ENCODE measurements around the gene GSPT1. TPM values are rescaled to one million over a fixed set of nuclear protein-coding genes. Genes with fewer than 3 reads are reported as not detected.

Gene GSPT1
- total and polyA plus RNA-seq, 2 donors, result 46.5 to 47.7 TPM

DNA sequence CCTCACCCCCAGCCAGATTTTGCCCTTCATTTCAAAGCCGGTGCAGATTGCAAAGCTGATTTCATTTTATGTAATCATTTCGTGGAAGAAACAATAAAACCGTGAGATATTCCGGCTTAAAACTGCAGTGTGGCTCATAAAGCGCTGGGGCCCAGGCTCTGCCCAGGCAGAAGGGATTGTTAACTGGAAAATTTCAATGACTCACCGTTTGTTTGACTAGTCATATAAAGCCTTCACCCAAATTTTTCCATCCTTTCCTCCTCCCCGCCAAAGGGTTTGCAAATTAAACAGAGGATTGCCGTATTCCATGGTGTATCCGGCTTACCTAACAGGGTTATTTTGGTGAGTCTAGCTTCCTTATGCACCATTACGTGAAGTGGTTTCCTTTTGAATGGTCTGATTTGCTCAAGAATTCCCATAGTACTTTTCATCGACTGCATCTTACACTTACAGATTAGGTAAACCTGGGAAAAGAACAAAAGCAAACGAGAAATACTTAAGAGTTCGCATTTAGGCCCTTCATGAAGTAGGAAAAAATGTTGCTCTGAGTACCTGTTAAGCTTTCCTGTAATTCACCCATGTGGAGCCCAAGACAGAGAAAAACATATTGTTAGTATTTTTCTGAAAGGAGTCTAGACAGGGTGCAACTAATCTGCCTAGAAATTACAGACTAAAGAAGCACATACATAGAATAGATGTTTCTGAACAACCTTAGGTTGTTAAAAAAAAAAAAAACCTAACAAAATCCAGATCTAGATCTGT lies 949 bp upstream of the GSPT1 start:
- 92% methylated on average over 13 of the region's 13 CpGs for WGBS
- H3K9me3 ChIP-seq (ENCODE audit: control insufficient read depth in 2 of 2, insufficient read depth in 1 of 2, low read length in 1 of 2), result peaks cover 0 to 3% of the 10 kb centered on the region in 2 donors
- peak overlapping the region in 1 of 2 donors; percentile 53 for H3K27ac ChIP-seq (ENCODE audit: low read depth in 1 of 2, low read length in 1 of 2)
- peak overlapping the region; percentile 29 to 94 for H3K4me3 ChIP-seq (ENCODE audit: low read length in 2 of 2)
- H3K4me1 ChIP-seq (ENCODE audit: control insufficient read depth in 2 of 2, insufficient read depth in 2 of 2, low read length in 2 of 2), result peaks cover 11 to 16% of the 10 kb centered on the region in 2 donors
- no peaks in the 10 kb centered on the region for H3K27me3 ChIP-seq (ENCODE audit: control insufficient read depth in 2 of 2, insufficient read depth in 1 of 2, low read length in 1 of 2)
- DNase-seq (ENCODE audit: low read depth in 6 of 9, low spot score in 9 of 9), result no peak
- H3K36me3 ChIP-seq (ENCODE audit: control insufficient read depth in 2 of 2, insufficient read depth in 2 of 2, low read length in 1 of 2), result no peaks in the 10 kb centered on the region

DNA sequence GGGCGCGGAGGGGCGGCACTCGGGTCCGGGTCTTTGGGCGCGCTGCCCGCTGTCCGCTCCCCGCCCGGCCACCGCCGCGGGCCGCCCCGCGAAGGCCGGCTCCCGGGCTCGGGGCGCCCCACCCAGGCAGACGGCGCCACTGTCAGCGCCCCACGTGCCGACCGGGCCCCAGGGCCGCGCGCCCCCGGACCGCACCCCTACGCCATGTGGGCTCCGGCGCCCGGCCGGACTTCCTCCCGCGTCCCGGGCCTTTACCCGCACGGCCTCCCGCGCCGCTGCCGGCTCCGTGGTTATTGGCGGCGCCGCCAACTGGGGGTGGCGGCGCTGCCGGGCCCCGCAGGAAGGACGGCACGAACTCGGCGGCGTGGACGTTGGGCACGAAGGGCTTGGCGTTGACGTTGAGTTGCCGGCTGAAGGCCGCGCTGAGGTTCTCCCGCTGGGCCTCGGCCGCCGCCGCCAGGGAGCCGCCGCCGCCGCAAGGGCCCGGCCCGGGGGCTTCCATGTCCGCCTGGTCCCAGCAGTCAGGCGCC lies 577 bp downstream of the GSPT1 start:
- no peaks in the 10 kb centered on the region for H3K27me3 ChIP-seq (ENCODE audit: control insufficient read depth in 2 of 2, insufficient read depth in 1 of 2, low read length in 1 of 2)
- DNase-seq (ENCODE audit: low read depth in 6 of 9, low spot score in 9 of 9), result peak in 3 of 9 donors; percentile 14 to 23 (median 19)
- peaks cover 12 to 16% of the 10 kb centered on the region in 2 donors for H3K4me1 ChIP-seq (ENCODE audit: control insufficient read depth in 2 of 2, insufficient read depth in 2 of 2, low read length in 2 of 2)

DNA sequence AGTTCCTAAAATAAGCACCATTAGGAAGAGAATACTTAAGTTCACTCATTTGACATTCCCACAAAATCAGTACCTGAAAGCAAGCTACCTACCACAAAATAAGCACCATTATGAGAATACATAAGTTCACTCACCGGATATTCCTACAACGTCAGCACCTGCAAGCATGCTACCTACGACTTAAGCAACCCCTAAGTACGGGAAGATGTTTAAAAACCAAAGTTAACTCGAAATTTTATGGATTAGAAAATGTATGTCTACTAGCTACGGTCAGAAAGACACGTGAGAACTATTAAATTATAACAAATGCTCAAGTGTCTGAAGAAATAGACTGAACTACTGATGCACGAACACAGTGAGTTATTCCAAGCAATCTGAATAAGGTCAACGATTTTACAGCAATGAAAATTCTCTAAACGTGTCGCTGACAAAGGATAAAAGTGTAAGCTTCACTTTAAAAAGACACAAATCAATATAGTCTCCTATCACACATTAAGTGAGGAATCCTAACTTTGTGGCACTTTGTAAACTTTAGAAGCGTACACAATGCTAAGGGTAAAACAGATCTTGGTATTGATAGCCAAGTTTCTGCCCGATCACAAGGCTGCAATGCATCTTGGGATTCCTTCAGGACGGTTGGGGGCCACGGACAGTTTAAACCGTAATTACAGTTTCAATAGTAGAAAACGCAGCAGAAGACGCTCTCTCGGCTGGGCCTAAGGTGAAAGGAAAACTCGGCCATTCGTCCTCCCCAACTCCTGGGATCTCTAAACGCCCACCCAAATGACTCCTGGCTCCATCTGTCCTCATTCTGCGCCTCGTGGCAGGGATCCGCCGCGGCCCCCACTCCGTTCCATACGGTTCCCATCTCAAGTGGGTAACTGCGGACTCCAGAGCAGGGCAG lies 1.3 kb downstream of the GSPT1 start:
- 2% methylated on average over 30 of the region's 30 CpGs for WGBS
- H3K4me1 ChIP-seq (ENCODE audit: control insufficient read depth in 2 of 2, insufficient read depth in 2 of 2, low read length in 2 of 2), result peaks cover 14 to 16% of the 10 kb centered on the region in 2 donors
- peak; percentile 22 to 63 (median 37) for DNase-seq (ENCODE audit: low read depth in 6 of 9, low spot score in 9 of 9)
- peak overlapping the region; percentile 55 to 93 for H3K27ac ChIP-seq (ENCODE audit: low read depth in 1 of 2, low read length in 1 of 2)
- H3K27me3 ChIP-seq (ENCODE audit: control insufficient read depth in 2 of 2, insufficient read depth in 1 of 2, low read length in 1 of 2), result no peaks in the 10 kb centered on the region
- peaks cover 0 to 3% of the 10 kb centered on the region in 2 donors for H3K9me3 ChIP-seq (ENCODE audit: control insufficient read depth in 2 of 2, insufficient read depth in 1 of 2, low read length in 1 of 2)
- H3K36me3 ChIP-seq (ENCODE audit: control insufficient read depth in 2 of 2, insufficient read depth in 2 of 2, low read length in 1 of 2), result peaks cover 0 to 4% of the 10 kb centered on the region in 2 donors
- H3K4me3 ChIP-seq (ENCODE audit: low read length in 2 of 2), result peak overlapping the region; percentile 74 to 94

More for the DNA sequence above, 577 bp downstream of the GSPT1 start:
- under 1% methylated on average over 79 of the region's 79 CpGs for WGBS
- Histone ChIP-seq H3K9me3 (ENCODE audit: control insufficient read depth in 2 of 2, insufficient read depth in 1 of 2, low read length in 1 of 2) (peaks cover 0 to 3% of the 10 kb centered on the region in 2 donors), H3K27ac (ENCODE audit: low read depth in 1 of 2, low read length in 1 of 2) (peak overlapping the region; percentile 55 to 93), H3K36me3 (ENCODE audit: control insufficient read depth in 2 of 2, insufficient read depth in 2 of 2, low read length in 1 of 2) (peaks cover 0 to 2% of the 10 kb centered on the region in 2 donors), H3K4me3 (ENCODE audit: low read length in 2 of 2) (peak overlapping the region; percentile 75 to 94)

DNA sequence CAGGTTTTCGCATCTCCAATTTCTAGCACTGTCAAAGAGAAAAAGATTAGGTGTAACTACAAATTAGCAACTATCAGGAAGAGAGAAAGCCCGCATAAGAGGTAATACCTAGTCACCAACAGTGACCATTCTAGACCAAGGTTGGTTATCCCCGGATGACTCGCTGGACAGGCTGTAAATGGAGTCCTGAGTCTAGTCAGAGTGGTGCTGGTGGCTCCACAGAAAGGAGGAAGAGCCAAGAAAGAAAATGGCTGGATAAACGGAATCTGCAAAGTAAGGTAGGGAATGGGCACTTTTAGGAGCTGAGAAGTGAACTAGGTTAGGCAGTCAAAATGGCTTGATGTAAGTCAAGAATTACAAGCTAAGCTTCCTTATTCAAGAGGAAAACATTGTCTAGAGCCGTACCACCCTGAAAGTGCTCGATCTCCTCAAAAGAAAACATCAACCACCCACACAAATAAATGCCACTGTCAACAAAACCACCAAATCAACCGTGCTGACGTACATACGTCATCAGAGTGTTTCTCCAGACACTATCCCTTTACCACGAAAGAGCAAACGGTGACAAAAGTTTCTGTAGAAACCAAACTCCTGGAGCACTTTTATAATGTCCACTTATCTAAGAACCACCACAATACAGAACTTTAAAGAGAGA lies 2.2 kb downstream of the GSPT1 start:
- peak in 5 of 9 donors; percentile 13 to 43 (median 22) for DNase-seq (ENCODE audit: low read depth in 6 of 9, low spot score in 9 of 9)
- peaks cover 0 to 12% of the 10 kb centered on the region in 2 donors for H3K36me3 ChIP-seq (ENCODE audit: control insufficient read depth in 2 of 2, insufficient read depth in 2 of 2, low read length in 1 of 2)
- H3K4me3 ChIP-seq (ENCODE audit: low read length in 2 of 2), result peak overlapping the region; percentile 74 to 94
- H3K9me3 ChIP-seq (ENCODE audit: control insufficient read depth in 2 of 2, insufficient read depth in 1 of 2, low read length in 1 of 2), result peaks cover 0 to 3% of the 10 kb centered on the region in 2 donors
- whole genome bisulfite sequencing, result 59% methylated on average over 12 of the region's 12 CpGs
- peaks cover 14 to 16% of the 10 kb centered on the region in 2 donors for H3K4me1 ChIP-seq (ENCODE audit: control insufficient read depth in 2 of 2, insufficient read depth in 2 of 2, low read length in 2 of 2)
- H3K27me3 ChIP-seq (ENCODE audit: control insufficient read depth in 2 of 2, insufficient read depth in 1 of 2, low read length in 1 of 2), result no peaks in the 10 kb centered on the region
- H3K27ac ChIP-seq (ENCODE audit: low read depth in 1 of 2, low read length in 1 of 2), result peak overlapping the region; percentile 10 to 55

DNA sequence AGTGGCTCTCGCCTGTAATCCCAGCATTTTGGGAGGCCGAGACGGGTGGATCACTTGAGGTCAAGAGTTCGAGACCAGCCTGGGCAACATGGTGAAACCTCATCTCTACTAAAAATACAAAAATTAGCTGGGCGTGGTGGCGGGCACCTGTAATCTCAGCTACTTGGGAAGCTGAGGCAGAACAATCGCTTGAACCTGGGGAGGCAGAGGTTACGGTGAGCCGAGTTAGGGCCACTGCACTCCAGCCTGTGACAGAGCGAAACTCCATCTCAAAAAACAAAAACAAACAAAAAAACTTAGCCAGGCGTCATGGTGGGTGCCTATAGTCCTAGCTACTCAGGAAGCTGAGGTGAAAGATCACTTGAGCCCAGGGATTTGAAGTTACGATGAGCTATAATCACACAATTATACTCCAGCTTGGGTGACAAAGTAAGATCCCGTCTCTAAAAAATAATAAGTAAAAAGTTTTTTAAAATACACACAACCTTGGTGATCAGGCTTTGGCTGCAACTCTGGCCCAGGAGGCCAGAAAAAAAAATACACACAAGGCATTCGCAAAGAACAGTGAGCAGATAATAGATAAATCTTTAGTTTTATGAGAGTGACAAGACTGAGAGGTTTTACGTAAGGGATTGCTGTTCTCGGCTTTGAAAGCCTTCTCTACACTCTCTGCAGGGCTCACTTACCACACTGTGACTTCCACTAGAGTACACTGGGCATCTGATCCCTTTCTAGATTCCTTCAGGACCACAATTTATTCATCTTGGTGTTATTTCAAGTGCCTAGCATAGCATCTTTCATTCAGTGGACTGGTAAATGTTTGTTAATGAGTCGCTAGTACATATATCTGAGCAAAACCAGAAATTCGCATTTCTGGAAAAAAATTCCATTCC lies 5.9 kb downstream of the GSPT1 start:
- no peak for DNase-seq (ENCODE audit: low read depth in 6 of 9, low spot score in 9 of 9)
- Histone ChIP-seq H3K9me3 (ENCODE audit: control insufficient read depth in 2 of 2, insufficient read depth in 1 of 2, low read length in 1 of 2) (peaks cover 0 to 1% of the 10 kb centered on the region in 2 donors), H3K4me3 (ENCODE audit: low read length in 2 of 2) (no peak overlapping the region), H3K36me3 (ENCODE audit: control insufficient read depth in 2 of 2, insufficient read depth in 2 of 2, low read length in 1 of 2) (peaks cover 13 to 33% of the 10 kb centered on the region in 2 donors), H3K4me1 (ENCODE audit: control insufficient read depth in 2 of 2, insufficient read depth in 2 of 2, low read length in 2 of 2) (peaks cover 10 to 12% of the 10 kb centered on the region in 2 donors), H3K27ac (ENCODE audit: low read depth in 1 of 2, low read length in 1 of 2) (peak overlapping the region in 1 of 2 donors; percentile 32), H3K27me3 (ENCODE audit: control insufficient read depth in 2 of 2, insufficient read depth in 1 of 2, low read length in 1 of 2) (no peaks in the 10 kb centered on the region)
- 93% methylated on average over 18 of the region's 18 CpGs for WGBS

DNA sequence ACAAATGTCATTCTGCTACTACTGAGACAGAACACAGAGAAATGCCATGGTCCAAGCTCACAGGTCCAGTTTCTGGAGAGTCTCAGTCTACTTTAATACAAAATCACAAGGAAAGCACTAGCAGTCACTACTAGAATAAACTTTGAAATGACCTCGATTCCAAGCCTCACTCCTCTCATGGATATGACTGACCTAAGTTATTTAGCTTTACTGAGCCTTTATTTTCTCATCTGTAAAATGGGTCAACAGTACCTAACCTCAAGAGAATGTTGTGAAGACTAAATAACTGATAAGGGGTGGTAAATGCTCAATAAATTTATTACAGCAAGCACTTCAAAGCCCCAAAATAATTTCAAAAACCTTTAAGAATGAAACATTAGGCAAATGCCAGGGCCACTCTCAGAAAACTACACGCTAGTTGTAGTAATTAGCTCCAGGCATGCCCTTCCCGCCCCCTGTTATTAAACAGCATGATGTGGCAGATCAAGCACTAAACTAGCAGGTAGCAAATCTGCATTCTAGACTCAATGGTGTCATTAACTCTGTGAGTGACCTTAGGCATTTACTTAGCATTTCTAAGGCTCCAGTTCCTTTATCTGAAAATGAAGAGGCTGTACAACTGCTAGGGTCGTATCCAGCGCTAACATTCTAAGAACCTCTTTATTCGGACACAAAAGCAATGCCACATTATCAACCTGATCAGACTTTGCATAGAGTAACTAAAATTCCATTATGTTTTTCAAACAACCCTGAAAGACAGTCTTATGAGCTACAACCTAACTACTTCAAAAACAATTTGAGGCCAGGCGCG lies 8.4 kb downstream of the GSPT1 start:
- peaks cover 0 to 3% of the 10 kb centered on the region in 2 donors for H3K4me1 ChIP-seq (ENCODE audit: control insufficient read depth in 2 of 2, insufficient read depth in 2 of 2, low read length in 2 of 2)
- no peaks in the 10 kb centered on the region for H3K9me3 ChIP-seq (ENCODE audit: control insufficient read depth in 2 of 2, insufficient read depth in 1 of 2, low read length in 1 of 2)
- no peak overlapping the region for H3K27ac ChIP-seq (ENCODE audit: low read depth in 1 of 2, low read length in 1 of 2)
- H3K4me3 ChIP-seq (ENCODE audit: low read length in 2 of 2), result no peak overlapping the region
- H3K27me3 ChIP-seq (ENCODE audit: control insufficient read depth in 2 of 2, insufficient read depth in 1 of 2, low read length in 1 of 2), result no peaks in the 10 kb centered on the region
- no peak for DNase-seq (ENCODE audit: low read depth in 6 of 9, low spot score in 9 of 9)
- 99% methylated on average over 8 of the region's 8 CpGs for WGBS
- H3K36me3 ChIP-seq (ENCODE audit: control insufficient read depth in 2 of 2, insufficient read depth in 2 of 2, low read length in 1 of 2), result peaks cover 13 to 40% of the 10 kb centered on the region in 2 donors

DNA sequence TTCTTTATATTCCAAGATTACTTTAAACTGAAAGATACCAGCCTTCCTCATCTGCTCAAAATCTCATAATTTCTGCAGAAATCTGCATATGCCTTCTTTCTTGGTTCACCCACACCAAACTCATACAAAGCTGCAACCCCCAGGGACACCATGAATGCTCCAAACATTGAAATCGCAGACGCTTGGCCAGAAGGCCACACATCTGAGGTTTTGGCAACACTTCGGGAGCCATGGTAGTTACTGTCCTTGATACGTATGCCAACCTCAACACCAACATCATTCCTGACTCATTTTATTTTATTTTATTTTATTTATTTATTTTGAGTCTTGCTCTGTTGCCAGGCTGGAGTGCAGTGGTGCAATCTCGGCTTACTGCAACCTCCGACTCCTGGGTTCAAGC lies 11.8 kb downstream of the GSPT1 start:
- no peak overlapping the region for H3K4me3 ChIP-seq (ENCODE audit: low read length in 2 of 2)
- DNase-seq (ENCODE audit: low read depth in 6 of 9, low spot score in 9 of 9), result no peak
- H3K9me3 ChIP-seq (ENCODE audit: control insufficient read depth in 2 of 2, insufficient read depth in 1 of 2, low read length in 1 of 2), result no peaks in the 10 kb centered on the region
- WGBS, result 99% methylated on average over 6 of the region's 6 CpGs
- peaks cover 13 to 30% of the 10 kb centered on the region in 2 donors for H3K36me3 ChIP-seq (ENCODE audit: control insufficient read depth in 2 of 2, insufficient read depth in 2 of 2, low read length in 1 of 2)
- H3K27me3 ChIP-seq (ENCODE audit: control insufficient read depth in 2 of 2, insufficient read depth in 1 of 2, low read length in 1 of 2), result no peaks in the 10 kb centered on the region
- no peaks in the 10 kb centered on the region for H3K4me1 ChIP-seq (ENCODE audit: control insufficient read depth in 2 of 2, insufficient read depth in 2 of 2, low read length in 2 of 2)
- H3K27ac ChIP-seq (ENCODE audit: low read depth in 1 of 2, low read length in 1 of 2), result no peak overlapping the region
